ENCODE results near the gene USP5. TPM values are rescaled to one million over a fixed set of nuclear protein-coding genes. Genes with fewer than 3 reads are reported as not detected.

Gene USP5
- total RNA-seq, 1 donor, result 84.0 TPM

DNA sequence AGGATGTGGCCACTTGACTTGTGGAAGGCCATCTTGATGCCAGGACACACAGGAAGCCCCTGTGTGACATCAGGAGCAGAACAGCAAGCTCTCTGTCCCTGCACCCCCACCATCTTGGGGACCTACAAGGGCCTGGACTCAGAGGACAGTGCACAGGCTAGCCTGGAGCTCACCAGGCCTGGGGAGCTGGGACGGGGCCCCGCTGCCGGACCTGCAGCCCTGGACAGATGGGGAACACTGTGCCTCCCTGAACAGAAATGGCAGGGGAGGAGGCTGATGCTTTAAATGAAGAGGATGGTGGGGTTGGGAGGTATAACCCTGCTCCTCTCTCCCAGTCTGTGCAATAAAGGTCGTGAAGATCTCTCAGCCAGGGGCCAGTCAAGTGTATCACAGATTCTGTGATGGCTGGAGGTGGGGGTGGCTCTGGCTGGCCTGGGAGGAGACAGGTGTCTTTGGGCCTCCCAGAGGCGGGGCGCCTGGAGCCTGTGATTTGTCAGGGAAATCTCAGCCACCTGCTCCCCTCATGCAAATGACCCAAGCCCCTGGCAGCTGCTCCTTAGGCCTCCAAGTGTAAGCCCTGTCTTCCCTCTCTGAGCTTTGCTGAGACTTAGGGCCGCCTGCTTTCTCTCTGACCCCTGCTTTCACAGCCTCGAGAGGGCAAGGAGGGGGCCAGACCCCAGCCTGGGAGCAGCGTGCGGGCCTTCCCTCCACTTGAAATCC is 12.3 kb upstream of the USP5 start:
- DNase-seq (ENCODE audit: low read depth), result no peak
- TF ChIP-seq, protein P1, sequence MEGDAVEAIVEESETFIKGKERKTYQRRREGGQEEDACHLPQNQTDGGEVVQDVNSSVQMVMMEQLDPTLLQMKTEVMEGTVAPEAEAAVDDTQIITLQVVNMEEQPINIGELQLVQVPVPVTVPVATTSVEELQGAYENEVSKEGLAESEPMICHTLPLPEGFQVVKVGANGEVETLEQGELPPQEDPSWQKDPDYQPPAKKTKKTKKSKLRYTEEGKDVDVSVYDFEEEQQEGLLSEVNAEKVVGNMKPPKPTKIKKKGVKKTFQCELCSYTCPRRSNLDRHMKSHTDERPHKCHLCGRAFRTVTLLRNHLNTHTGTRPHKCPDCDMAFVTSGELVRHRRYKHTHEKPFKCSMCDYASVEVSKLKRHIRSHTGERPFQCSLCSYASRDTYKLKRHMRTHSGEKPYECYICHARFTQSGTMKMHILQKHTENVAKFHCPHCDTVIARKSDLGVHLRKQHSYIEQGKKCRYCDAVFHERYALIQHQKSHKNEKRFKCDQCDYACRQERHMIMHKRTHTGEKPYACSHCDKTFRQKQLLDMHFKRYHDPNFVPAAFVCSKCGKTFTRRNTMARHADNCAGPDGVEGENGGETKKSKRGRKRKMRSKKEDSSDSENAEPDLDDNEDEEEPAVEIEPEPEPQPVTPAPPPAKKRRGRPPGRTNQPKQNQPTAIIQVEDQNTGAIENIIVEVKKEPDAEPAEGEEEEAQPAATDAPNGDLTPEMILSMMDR (IDR thresholded peaks at IDR 0.05; ENCODE audit: insufficient read depth, low read length), result no peak
- no peak overlapping the region for H3K4me3 ChIP-seq (ENCODE audit: low read depth, low read length)

DNA sequence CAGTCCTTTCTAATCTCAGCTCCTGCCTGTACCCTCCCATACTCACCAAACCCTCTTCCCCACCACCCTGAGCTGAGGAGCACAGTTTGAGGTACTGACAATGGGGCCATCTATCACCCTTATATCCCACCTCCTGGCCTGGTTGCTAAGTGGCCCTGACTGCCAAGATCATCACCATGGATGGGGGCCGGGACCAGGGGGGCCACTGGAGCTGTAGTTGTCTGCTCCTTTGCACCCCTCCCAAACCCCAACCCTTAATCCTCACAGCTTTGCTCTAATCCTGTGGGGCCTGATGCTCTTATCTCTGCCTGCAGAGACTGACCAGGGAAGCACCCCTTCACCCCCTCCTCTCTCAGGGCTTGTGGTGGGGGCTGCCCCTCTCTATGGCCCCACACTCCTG is 11.6 kb upstream of the USP5 start:
- no peak for DNase-seq (ENCODE audit: low read depth)
- no peak overlapping the region for H3K4me3 ChIP-seq (ENCODE audit: low read depth, low read length)
- TF ChIP-seq, protein P1 (IDR thresholded peaks at IDR 0.05; ENCODE audit: insufficient read depth, low read length), result no peak

DNA sequence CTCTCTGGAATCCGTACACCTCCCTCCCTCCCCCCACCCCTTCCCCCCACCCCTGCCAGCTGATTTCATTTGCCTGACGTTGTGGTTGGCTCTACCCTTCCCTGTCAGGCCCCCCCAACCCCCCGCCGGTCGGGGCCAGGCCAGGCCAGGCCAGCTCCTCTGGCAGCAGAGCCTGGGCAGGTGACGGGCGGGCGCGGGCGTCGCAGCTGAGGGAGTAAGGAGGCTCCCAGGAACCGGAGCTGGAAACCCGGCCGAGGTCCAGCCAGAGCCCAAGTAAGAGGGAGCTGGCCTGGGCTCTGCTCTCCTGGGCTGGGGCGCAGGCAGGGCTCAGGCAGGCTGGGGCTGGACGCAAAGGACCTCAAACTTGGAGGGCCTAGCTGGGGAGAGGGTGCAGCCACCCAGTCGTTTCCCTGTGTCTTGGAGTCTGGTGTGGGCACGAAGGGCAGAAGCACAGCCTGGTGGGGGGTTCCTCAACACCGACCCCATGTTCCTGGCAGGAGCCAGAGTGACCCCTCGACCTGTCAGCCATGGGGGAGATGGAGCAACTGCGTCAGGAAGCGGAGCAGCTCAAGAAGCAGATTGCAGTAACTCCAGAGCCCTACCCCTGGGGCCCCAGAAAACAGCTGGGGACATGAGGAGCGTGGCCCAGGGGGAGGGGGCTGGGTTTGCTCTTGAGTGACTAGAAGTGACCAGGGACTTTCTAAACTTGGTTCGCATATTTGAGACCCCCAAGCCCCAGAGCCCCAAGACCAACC is 11.0 kb upstream of the USP5 start, which contains the start of gene GNB3:
GNB3 (plus strand) TSS at position 165 of the 755 bp plus-strand sequence; CDS start at position 528, 363 bp downstream.
- no peak for DNase-seq (ENCODE audit: low read depth)
- TF ChIP-seq, protein P1 (IDR thresholded peaks at IDR 0.05; ENCODE audit: insufficient read depth, low read length), result no peak
- H3K4me3 ChIP-seq (ENCODE audit: low read depth, low read length), result no peak within 1 kb of the TSS

DNA sequence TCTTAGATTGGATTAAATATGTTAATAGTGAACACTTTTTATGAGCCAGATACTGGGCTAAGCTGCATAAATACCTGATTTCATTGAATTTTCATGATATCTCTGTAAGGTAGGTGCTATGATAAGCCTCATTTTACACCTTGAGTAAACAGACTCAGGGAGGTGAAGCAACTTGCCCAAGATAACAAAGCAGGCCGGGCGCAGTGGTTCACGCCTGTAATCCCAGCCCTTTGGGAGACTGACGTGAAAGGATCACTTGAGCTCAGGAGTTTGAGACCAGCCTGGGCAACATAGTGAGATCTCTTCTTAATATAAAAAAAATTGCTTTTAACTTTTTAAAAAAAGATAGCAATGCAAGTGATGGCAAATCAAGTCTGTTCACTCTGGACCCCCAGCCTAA is 9.9 kb upstream of the USP5 start:
- H3K4me3 ChIP-seq (ENCODE audit: low read depth, low read length), result no peak overlapping the region
- DNase-seq (ENCODE audit: low read depth), result no peak
- TF ChIP-seq, protein P1 (IDR thresholded peaks at IDR 0.05; ENCODE audit: insufficient read depth, low read length), result no peak

DNA sequence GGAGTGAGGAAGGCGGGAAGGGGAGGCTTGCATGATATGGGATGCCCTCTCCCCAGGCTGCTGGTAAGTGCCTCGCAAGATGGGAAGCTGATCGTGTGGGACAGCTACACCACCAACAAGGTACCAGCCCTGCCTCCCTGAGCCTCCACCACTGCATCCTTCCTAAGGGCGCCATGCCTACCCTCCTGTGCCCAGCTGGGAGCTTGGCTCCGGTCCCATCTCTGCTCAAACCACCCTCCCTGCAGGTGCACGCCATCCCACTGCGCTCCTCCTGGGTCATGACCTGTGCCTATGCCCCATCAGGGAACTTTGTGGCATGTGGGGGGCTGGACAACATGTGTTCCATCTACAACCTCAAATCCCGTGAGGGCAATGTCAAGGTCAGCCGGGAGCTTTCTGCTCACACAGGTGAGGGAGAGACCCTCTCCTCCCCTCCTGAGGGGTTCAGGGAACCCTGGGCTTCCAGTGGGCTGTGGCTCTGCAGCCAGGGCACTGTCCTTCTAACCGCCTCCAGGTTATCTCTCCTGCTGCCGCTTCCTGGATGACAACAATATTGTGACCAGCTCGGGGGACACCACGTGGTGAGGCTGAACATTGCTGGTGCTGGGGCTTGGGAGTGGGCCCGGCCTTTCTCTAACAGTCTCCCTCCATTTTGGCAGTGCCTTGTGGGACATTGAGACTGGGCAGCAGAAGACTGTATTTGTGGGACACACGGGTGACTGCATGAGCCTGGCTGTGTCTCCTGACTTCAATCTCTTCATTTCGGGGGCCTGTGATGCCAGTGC is 8.6 kb upstream of the USP5 start:
- no peak overlapping the region for H3K4me3 ChIP-seq (ENCODE audit: low read depth, low read length)
- TF ChIP-seq, protein P1 (IDR thresholded peaks at IDR 0.05; ENCODE audit: insufficient read depth, low read length), result no peak
- DNase-seq (ENCODE audit: low read depth), result no peak

DNA sequence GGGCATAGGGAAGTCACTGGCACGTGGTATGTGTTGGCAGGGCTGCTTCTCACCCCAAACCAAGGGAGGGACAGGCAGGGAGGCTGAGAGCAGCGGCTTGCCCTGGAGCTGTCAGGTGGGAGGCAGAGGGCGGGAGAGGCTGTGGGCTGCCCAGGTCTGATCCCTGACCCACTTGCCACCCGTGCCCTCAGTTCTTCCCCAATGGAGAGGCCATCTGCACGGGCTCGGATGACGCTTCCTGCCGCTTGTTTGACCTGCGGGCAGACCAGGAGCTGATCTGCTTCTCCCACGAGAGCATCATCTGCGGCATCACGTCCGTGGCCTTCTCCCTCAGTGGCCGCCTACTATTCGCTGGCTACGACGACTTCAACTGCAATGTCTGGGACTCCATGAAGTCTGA is 6.6 kb upstream of the USP5 start:
- no peak overlapping the region for H3K4me3 ChIP-seq (ENCODE audit: low read depth, low read length)
- TF ChIP-seq, protein P1 (IDR thresholded peaks at IDR 0.05; ENCODE audit: insufficient read depth, low read length), result no peak
- DNase-seq (ENCODE audit: low read depth), result no peak

Data from fibroblast of the aortic adventitia (primary cell).